Cardiac atrium fibroblast (primary cell): ENCODE measurements around the gene BSG. TPM values are rescaled to one million over a fixed set of nuclear protein-coding genes. Genes with fewer than 3 reads are reported as not detected.

ENCODE experiments used
- total RNA-seq: library from RNA; depleted of rRNA; stranded (reverse); fragments of >200 nt; gene quantifications from 2 replicates; pipeline ENCODE4 v1.2.3, GENCODE V29; 2015

Gene BSG
- total RNA-seq, result 919 and 936 TPM in 2 replicates

GRCh38 chr19:572140-572742 lies at the start of gene BSG:
BSG (plus strand) TSS chr19:572596; CDS start chr19:572635, 39 bp downstream.

GRCh38 chr19:531753-532560 lies 40.4 kb upstream of the BSG start, which contains the start of gene CDC34:
CDC34 (plus strand) TSS chr19:531760; CDS start chr19:531932, 172 bp downstream.

GRCh38 chr19:543910-544608 lies 28.3 kb upstream of the BSG start, which contains the start of gene GZMM:
GZMM (plus strand) TSS chr19:544053; CDS start chr19:544072, 19 bp downstream.

GRCh38 chr19:589693-590395 lies 17.4 kb downstream of the BSG start, which contains the start of gene HCN2:
HCN2 (plus strand) TSS chr19:589881; CDS start chr19:589946, 65 bp downstream.

Other genes with a start within 250 kb of the BSG start
- gene MIER2, start 227.8 kb upstream of the BSG start, total RNA-seq, result 7.8 and 9.0 TPM in 2 replicates
- not detected in 2 replicates for gene C2CD4C, start 163.4 kb upstream of the BSG start, total RNA-seq
- 0.32 and 0.54 TPM in 2 replicates for gene SHC2, start 111.6 kb upstream of the BSG start, total RNA-seq
- not detected in 2 replicates for gene MADCAM1, start 76.1 kb upstream of the BSG start, total RNA-seq
- gene TPGS1, start 65.1 kb upstream of the BSG start, total RNA-seq, result 28.5 and 35.2 TPM in 2 replicates
- gene CDC34, start 40.8 kb upstream of the BSG start, total RNA-seq, result 65.9 and 77.4 TPM in 2 replicates
- gene GZMM, start 28.5 kb upstream of the BSG start, total RNA-seq, result not detected in 2 replicates
- gene HCN2, start 17.3 kb downstream of the BSG start, total RNA-seq, result 4.2 and 5.6 TPM in 2 replicates
- 14.3 and 21.5 TPM in 2 replicates for gene POLRMT, start 60.9 kb downstream of the BSG start, total RNA-seq
- gene FGF22, start 67.3 kb downstream of the BSG start, total RNA-seq, result not detected in 2 replicates
- 63.5 and 64.1 TPM in 2 replicates for gene RNF126, start 90.6 kb downstream of the BSG start, total RNA-seq
- 59.1 and 82.9 TPM in 2 replicates for gene FSTL3, start 103.8 kb downstream of the BSG start, total RNA-seq
- gene PRSS57, start 122.9 kb downstream of the BSG start, total RNA-seq, result not detected in 2 replicates
- gene PALM, start 136.3 kb downstream of the BSG start, total RNA-seq, result 50.1 and 56.9 TPM in 2 replicates
- not detected in 2 replicates for gene MISP, start 178.5 kb downstream of the BSG start, total RNA-seq
- 190 and 240 TPM in 2 replicates for gene PTBP1, start 224.9 kb downstream of the BSG start, total RNA-seq
- gene PLPPR3, start 249.4 kb downstream of the BSG start, total RNA-seq, result 0.36 and 2.1 TPM in 2 replicates